HTR-8/SVneo (cell line): ENCODE data around the gene PRKG2.

ENCODE experiments used
- DNase-seq: peaks from one replicate; pipeline ENCODE4 v3.0.0; 2011; ENCODE audit warnings: low spot score, mixed read lengths; ENCODE audit not compliant: insufficient read length
- FAIRE-seq: peaks from 2 replicates; lab custom pipeline; 2011; peaks lifted over from hg19 to GRCh38; lab: Jason Lieb, UNC

Gene PRKG2

DNA sequence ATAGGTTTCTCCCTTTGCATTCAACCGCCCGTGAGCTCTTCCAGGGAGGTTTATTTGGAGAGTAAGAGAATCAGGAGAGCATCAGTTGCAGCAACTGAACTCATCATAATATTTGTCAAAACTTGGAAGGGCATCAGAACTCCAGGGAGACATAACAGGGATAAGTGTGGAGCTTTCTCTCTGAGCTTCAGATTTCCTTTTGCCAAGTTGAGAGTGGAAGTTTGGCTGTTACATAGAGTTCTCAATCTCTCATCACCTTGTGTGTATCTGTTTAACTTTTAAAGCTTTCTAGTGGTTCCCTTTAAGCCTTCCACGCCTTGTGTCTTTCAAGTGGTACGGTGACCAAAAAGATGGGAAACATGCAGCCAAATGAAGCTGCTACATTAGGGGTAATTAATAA, 165.7 kb downstream of the PRKG2 start:
- no peak for DNase-seq
- no peak for FAIRE-seq

DNA sequence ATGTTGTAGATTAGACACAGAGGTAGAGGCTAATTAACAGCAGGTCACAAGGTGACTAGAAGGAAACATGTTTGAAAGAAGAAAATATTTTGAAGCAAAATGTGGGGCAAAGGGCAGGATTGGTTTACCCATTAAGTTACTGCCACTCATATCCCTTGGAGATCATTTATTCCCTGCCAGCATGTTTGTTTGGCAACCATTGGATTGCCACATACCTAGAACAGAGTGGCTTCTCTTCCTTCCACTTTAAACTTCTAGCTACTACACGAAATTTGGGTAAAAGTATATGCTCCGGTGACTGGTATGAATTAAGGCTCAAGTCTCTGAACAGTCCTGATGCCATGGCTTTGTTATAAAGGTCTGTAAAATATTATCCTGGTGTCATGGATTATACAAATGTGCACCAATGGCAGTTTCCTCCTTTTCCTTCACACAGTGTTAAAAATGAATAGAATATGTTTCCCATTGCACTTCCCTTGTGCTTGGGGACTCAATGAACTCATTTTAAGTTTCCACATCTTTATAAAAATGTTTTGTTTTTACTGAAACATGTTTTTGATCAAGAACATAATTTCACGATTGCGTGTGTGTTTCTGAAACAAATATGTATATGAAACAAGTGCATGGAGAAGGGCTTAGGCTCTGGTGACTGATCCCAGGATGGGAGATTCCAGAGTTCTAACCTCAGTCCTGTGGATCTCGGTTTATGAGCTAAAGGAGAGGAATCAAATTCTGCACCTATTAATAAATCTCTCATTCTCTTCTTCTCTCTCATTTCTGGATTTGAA, 172.2 kb downstream of the PRKG2 start:
- DNase-seq = no peak
- no peak for FAIRE-seq

DNA sequence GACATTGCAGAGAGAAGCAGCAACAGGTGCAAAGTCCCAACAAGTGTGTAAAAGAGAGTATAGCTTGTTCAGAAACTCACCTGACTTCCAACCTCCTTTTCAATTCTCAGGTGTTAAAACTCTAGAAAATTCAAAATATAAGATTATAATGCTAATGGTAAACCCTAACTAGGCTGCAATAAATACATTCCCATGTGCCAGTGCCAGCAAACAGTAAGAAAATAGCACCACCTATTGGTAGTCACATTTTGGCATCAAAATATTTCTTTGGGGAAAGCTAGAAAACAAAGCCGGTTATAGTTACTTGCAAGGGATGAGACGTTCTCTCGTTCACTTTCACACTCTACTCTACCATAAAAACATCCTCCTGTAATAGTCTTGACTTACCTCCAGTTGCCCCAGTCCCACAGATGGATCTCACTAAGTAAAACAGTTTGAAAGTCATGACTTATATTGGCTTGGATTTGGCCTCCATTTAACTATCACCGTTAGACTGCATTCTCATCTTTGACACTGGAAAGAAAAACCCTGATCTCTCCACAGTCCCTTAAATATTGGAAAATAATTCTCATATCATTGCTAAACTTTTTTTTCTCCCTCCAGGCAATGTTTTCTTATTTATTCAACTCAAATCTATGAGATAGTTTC, 174.9 kb downstream of the PRKG2 start:
- FAIRE-seq = no peak
- no peak for DNase-seq

DNA sequence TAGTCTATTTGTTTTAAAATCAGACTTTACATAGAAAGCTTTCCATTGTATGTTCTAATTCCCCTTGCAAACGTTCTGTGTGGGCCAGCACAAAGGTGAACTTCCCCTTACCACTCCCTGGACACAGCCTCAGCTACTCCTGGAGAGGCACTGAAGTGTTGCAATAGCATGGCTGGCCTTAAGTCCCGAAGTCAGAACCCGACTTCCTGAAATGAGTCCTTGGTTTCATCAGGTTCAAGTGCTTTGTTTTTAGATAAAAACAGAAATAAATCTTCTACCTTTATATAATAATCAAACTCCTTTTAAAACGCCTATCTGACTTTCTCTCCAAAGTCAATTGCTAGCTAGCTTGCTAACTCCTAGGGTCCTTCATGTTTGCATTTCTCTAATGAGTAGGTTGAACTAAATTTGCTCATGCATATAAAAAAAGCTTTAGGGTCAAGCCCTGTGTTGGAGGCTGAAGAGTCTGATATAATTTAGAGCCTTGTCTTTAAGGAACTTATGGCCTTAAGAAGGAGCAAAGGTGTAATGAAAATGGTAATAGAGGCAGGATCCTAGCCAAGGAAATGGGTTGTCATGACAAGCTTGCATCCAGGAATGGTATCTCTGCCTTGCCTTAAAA, 175.6 kb downstream of the PRKG2 start:
- FAIRE-seq = no peak

DNA sequence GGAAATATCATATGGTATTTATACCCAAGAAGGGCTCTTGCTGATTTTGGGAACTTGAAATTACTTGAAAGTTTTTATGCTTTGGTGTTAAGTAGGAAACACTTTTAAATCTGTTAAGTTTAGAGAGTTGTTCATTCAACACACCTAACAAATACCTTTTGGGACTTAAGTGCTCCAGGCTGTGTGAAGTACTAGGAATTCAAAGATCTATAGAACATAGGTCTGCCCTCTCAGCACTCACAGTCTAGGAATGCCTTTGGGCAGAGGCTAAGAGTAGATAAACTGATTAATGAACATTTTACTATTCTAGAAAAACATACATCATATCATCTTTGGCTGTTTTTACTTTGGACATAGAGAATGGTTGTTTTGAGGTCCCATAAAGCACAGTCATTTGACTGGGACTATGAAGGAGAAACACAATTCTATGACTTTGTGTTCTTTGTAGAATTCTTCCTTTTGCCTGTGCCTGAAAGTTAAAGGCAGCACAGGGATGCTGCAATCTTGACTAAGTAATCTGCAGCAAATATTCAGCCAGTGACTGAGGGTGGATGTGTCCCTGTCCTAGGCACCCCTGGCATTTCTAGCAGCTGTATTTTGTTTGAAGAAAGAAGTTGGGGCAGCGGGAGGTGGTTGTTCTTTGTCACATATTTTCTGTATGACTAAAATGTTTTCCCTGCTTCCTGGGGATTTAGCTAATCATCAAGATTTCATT, 176.2 kb downstream of the PRKG2 start:
- FAIRE-seq = no peak
- no peak for DNase-seq

More for the DNA sequence above, 175.6 kb downstream of the PRKG2 start:
- DNase-seq = no peak
